Ishikawa (cell line): ENCODE measurements around the gene DIP2A.

ENCODE experiments used
- CREB1 ChIP-seq: IDR thresholded peaks from 2 replicates; pipeline ENCODE4 v1.6.1; 2012; ENCODE audit warnings: low read depth
- EP300 ChIP-seq: IDR thresholded peaks from 2 replicates; pipeline ENCODE4 v1.6.1; 2012; ENCODE audit warnings: borderline replicate concordance
- FOXM1 ChIP-seq: IDR thresholded peaks from 2 replicates; pipeline ENCODE4 v1.6.1; 2012; ENCODE audit warnings: low read depth, borderline replicate concordance
- NFIC ChIP-seq: IDR thresholded peaks from 2 replicates; pipeline ENCODE4 v1.6.1; 2012
- RAD21 ChIP-seq: IDR thresholded peaks from 2 replicates; pipeline ENCODE4 v1.6.1; 2012; ENCODE audit warnings: low read depth
- TAF1 ChIP-seq: IDR thresholded peaks from 2 replicates; pipeline ENCODE4 v1.6.1; 2012; ENCODE audit warnings: low read depth, mild to moderate bottlenecking
- TEAD4 ChIP-seq: IDR thresholded peaks from 2 replicates; pipeline ENCODE4 v1.6.1; 2012
- YY1 ChIP-seq: IDR thresholded peaks from 2 replicates; pipeline ENCODE4 v1.6.1; 2012; ENCODE audit warnings: low read depth
- ZBTB7A ChIP-seq: IDR thresholded peaks from 2 replicates; pipeline ENCODE4 v1.6.1; 2012; ENCODE audit warnings: low read depth
- TF ChIP-seq, protein P1 (sequence below): IDR thresholded peaks from 2 replicates; pipeline ENCODE4 v1.6.1; 2012; ENCODE audit warnings: low read depth, mild to moderate bottlenecking
- TF ChIP-seq, protein P2 (sequence below): IDR thresholded peaks from 2 replicates; pipeline ENCODE4 v1.6.1; 2012
- TF ChIP-seq, protein P3 (sequence below): IDR thresholded peaks from 2 replicates; pipeline ENCODE4 v1.6.1; 2012

DNA sequence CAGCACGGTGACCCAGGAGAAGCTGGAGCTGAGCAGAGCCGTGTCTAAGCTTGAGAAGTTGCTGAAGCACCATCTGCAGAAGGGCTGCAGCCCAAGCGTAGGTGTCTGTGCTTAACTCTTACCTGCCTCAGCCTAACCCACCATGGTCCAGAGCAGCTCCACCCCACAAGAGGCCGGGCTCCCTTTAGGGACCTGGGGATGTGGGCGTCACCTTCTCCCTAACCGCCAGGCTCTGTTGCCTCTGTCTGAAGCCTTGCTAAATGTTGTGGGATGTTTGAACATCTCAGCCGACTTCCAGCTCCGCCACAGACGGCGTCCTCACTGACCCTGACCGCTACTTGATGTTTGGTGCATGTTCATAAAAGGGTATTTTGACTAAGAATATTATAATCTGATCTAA lies 20.4 kb upstream of the DIP2A start:
- TF ChIP-seq ZBTB7A, result no peak
- no peak for TF ChIP-seq TAF1
- TF ChIP-seq EP300, result no peak
- TF ChIP-seq, protein P1, sequence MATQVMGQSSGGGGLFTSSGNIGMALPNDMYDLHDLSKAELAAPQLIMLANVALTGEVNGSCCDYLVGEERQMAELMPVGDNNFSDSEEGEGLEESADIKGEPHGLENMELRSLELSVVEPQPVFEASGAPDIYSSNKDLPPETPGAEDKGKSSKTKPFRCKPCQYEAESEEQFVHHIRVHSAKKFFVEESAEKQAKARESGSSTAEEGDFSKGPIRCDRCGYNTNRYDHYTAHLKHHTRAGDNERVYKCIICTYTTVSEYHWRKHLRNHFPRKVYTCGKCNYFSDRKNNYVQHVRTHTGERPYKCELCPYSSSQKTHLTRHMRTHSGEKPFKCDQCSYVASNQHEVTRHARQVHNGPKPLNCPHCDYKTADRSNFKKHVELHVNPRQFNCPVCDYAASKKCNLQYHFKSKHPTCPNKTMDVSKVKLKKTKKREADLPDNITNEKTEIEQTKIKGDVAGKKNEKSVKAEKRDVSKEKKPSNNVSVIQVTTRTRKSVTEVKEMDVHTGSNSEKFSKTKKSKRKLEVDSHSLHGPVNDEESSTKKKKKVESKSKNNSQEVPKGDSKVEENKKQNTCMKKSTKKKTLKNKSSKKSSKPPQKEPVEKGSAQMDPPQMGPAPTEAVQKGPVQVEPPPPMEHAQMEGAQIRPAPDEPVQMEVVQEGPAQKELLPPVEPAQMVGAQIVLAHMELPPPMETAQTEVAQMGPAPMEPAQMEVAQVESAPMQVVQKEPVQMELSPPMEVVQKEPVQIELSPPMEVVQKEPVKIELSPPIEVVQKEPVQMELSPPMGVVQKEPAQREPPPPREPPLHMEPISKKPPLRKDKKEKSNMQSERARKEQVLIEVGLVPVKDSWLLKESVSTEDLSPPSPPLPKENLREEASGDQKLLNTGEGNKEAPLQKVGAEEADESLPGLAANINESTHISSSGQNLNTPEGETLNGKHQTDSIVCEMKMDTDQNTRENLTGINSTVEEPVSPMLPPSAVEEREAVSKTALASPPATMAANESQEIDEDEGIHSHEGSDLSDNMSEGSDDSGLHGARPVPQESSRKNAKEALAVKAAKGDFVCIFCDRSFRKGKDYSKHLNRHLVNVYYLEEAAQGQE, result no peak
- TF ChIP-seq RAD21, result no peak
- TF ChIP-seq TEAD4, result no peak
- no peak for TF ChIP-seq CREB1
- TF ChIP-seq, protein P2, sequence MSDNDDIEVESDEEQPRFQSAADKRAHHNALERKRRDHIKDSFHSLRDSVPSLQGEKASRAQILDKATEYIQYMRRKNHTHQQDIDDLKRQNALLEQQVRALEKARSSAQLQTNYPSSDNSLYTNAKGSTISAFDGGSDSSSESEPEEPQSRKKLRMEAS, result no peak
- no peak for TF ChIP-seq YY1
- no peak for TF ChIP-seq NFIC
- TF ChIP-seq FOXM1, result no peak
- TF ChIP-seq, protein P3, sequence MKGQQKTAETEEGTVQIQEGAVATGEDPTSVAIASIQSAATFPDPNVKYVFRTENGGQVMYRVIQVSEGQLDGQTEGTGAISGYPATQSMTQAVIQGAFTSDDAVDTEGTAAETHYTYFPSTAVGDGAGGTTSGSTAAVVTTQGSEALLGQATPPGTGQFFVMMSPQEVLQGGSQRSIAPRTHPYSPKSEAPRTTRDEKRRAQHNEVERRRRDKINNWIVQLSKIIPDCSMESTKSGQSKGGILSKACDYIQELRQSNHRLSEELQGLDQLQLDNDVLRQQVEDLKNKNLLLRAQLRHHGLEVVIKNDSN, result no peak
